Measurements from ENCODE around the gene GGCT. TPM values are rescaled to one million over a fixed set of nuclear protein-coding genes. Genes with fewer than 3 reads are reported as not detected.

Gene GGCT
- polyA plus RNA-seq, 2 of the 4 experiments (the other 2 are of a cell fraction), result 69.7 to 79.6 TPM

- TF ChIP-seq FOSL2 (IDR thresholded peaks at IDR 0.05) (no peak), FOSL2 (CRISPR knock-in tag; IDR thresholded peaks at IDR 0.05) (no peak)
Observed at GRCh38 chr7:30475580-30475979, 29.0 kb downstream of the GGCT start (continued).

GRCh38 chr7:30474893-30475292 is 29.7 kb downstream of the GGCT start:
- no peak for ATAC-seq
- FAIRE-seq, result no peak
- TF ChIP-seq HOXB13 (CRISPR knock-in tag; IDR thresholded peaks at IDR 0.05; ENCODE audit: low read depth), result no peak
- TF ChIP-seq RARB (CRISPR knock-in tag; IDR thresholded peaks at IDR 0.05), result no peak
- TF ChIP-seq E2F6 (IDR thresholded peaks at IDR 0.05; ENCODE audit: borderline replicate concordance, low read depth), result no peak
- no peak for TF ChIP-seq CBX8 (IDR thresholded peaks at IDR 0.05)
- no peak for TF ChIP-seq CEBPB (IDR thresholded peaks at IDR 0.05)
- no peak for TF ChIP-seq NPAS2 (CRISPR knock-in tag; IDR thresholded peaks at IDR 0.05; ENCODE audit: borderline replicate concordance)
- TF ChIP-seq ZFP36 (IDR thresholded peaks at IDR 0.05; ENCODE audit: borderline replicate concordance, partially characterized antibody), result no peak
- no peak for TF ChIP-seq REST (IDR thresholded peaks at IDR 0.05)
- no peak for TF ChIP-seq EHMT2 (IDR thresholded peaks at IDR 0.05; ENCODE audit: low read depth)
- no peak for TF ChIP-seq CHD2 (IDR thresholded peaks at IDR 0.05; ENCODE audit: low read length, partially characterized antibody)
- no peak for TF ChIP-seq PBX3 (IDR thresholded peaks at IDR 0.05)
- no peak for TF ChIP-seq SREBF2 (IDR thresholded peaks at IDR 0.05)
- no peak for TF ChIP-seq POLR2A (IDR thresholded peaks at IDR 0.05; ENCODE audit: low read length)
- no peak for TF ChIP-seq MYC (IDR thresholded peaks at IDR 0.05; ENCODE audit: borderline replicate concordance, low read length)
- no peak for TF ChIP-seq NR3C1 (IDR thresholded peaks at IDR 0.05)
- no peak for TF ChIP-seq GATA3 (IDR thresholded peaks at IDR 0.05; ENCODE audit: borderline replicate concordance)
- Histone ChIP-seq H3K27ac (no peak overlapping the region), H3K4me3 (no peak overlapping the region), H3K4me2 (no peak overlapping the region), H3K9me3 (no peaks in the 10 kb centered on the region), H3K4me1 (peaks cover 55% of the 10 kb centered on the region)
- 81% methylated on average over 2 of the region's 2 CpGs for WGBS (ENCODE audit: missing lambda C conversion rate)
- no peak for DNase-seq (ENCODE audit: low read depth in 1 of 2, low spot score in 1 of 2)
- CTCF ChIA-PET, result no interaction called here
- POLR2A ChIA-PET, result no interaction called here

GRCh38 chr7:30474485-30474884 is 30.1 kb downstream of the GGCT start:
- Histone ChIP-seq H3K4me3 (no peak overlapping the region), H3K27ac (no peak overlapping the region), H3K4me2 (no peak overlapping the region), H3K9me3 (no peaks in the 10 kb centered on the region), H3K4me1 (peaks cover 56% of the 10 kb centered on the region)
- CTCF ChIA-PET, result no interaction called here
- TF ChIP-seq HES2 (IDR thresholded peaks at IDR 0.05), result no peak
- ATAC-seq (no peak), DNase-seq (ENCODE audit: low read depth in 1 of 2, low spot score in 1 of 2) (no peak), FAIRE-seq (no peak)
- WGBS (ENCODE audit: missing lambda C conversion rate), result 93% methylated on average over 10 of the region's 10 CpGs
- POLR2A ChIA-PET, result no interaction called here

GRCh38 chr7:30473903-30474302 is 30.7 kb downstream of the GGCT start:
- FAIRE-seq (no peak), DNase-seq (ENCODE audit: low read depth in 1 of 2, low spot score in 1 of 2) (no peak), ATAC-seq (no peak)
- no peak for TF ChIP-seq POLR2AphosphoS2 (conservative IDR thresholded peaks at IDR 0.05; ENCODE audit: low read length)
- TF ChIP-seq CHD4 (IDR thresholded peaks at IDR 0.05; ENCODE audit: borderline replicate concordance), result no peak
- no peak for TF ChIP-seq ESRRA (IDR thresholded peaks at IDR 0.05; ENCODE audit: borderline replicate concordance, low read length)
- TF ChIP-seq FOXS1 (CRISPR knock-in tag; IDR thresholded peaks at IDR 0.05), result no peak
- no peak for TF ChIP-seq KDM5A (IDR thresholded peaks at IDR 0.05)
- TF ChIP-seq MAZ (IDR thresholded peaks at IDR 0.05; ENCODE audit: borderline replicate concordance, low read depth, low read length), result no peak
- no peak for TF ChIP-seq RAD21 (conservative IDR thresholded peaks at IDR 0.05 in 1 of 2, IDR thresholded peaks at IDR 0.05 in 1 of 2)
- no peak for TF ChIP-seq USF2 (IDR thresholded peaks at IDR 0.05)
- Histone ChIP-seq H3K4me2 (no peak overlapping the region), H3K4me3 (no peak overlapping the region), H3K27ac (no peak overlapping the region), H3K4me1 (peaks cover 56% of the 10 kb centered on the region), H3K9me3 (no peaks in the 10 kb centered on the region)
- POLR2A ChIA-PET, result no interaction called here
- 91% methylated on average over 1 of the region's 1 CpG for WGBS (ENCODE audit: missing lambda C conversion rate)
- CTCF ChIA-PET, result no interaction called here

All from A549 (cell line).